Right lobe of liver (tissue), 6 donors: ENCODE data around the gene OS9. TPM values are rescaled to one million over a fixed set of nuclear protein-coding genes. Genes with fewer than 3 reads are reported as not detected.

Source experiments
- ATAC-seq, 4 donors: fragments of 200-7000 bp; cut with Tn5 transposase; one replicate each; pipeline ENCODE4 v1.9.1; 2020; ENCODE audit warnings: mild to moderate bottlenecking in 4 of 4, moderate library complexity in 4 of 4
- DNase-seq, 3 donors: peaks; one replicate each; pipeline ENCODE4 v3.0.0-alpha.2; 2020
- H3K27ac ChIP-seq, 3 donors: fragments of 200-600 bp; one replicate each; pipeline ENCODE4 v1.8.0; 2022
- H3K27me3 ChIP-seq, 2 donors: fragments of 200-600 bp; one replicate each; pipeline ENCODE4 v1.8.0; 2022
- H3K36me3 ChIP-seq, 4 donors: fragments of 200-600 bp; sonication (generic) in 1 of 4; one replicate each; pipeline versions ENCODE4 v1.5.1 to v1.8.0; 2017 to 2022; ENCODE audit warnings: control low read depth in 1 of 4
- H3K4me1 ChIP-seq, 4 donors: fragments of 200-600 bp; sonication (generic) in 1 of 4; one replicate each; pipeline versions ENCODE4 v1.5.1 to v1.8.0; 2017 to 2022; ENCODE audit warnings: control low read depth in 1 of 4
- H3K4me3 ChIP-seq, 3 donors: fragments of 200-600 bp; one replicate each; pipeline ENCODE4 v1.8.0; 2022
- H3K9me3 ChIP-seq, 4 donors: fragments of 200-600 bp; sonication (generic) in 1 of 4; one replicate each; pipeline versions ENCODE4 v1.5.1 to v1.8.0; 2017 to 2022; ENCODE audit warnings: control low read depth in 1 of 4
- POLR2A ChIP-seq: fragments of 450-650 bp; IDR thresholded peaks from one replicate; pipeline ENCODE4 v1.6.1; 2017; ENCODE audit warnings: antibody characterized with exemption, mild to moderate bottlenecking
- WGBS: methylation state at CpG from one replicate; pipeline ENCODE4 v1.1.6; 2018; ENCODE audit warnings: low coverage, low lambda C conversion rate; ENCODE audit not compliant: insufficient coverage; ENCODE audit errors: missing lambda C conversion rate; 5-methylcytosine and 5-hydroxymethylcytosine counted together
- intact Hi-C, 2 donors: fragments of 100-400 bp; cut with DNase I; formaldehyde crosslinking; loops; one replicate each; pipeline versions ENCODE4 v1.11.2 to v1.14.1; 2022
- total RNA-seq, 6 experiments: library from RNA; depleted of rRNA in 2 of 6; stranded (reverse); fragments of >200 nt in 2 of 6; fragmentation: NEBNext Ultra II Directional in 3 of 6; extraction: Animal tissue kit (Norgen Biotek cat#: 25700) in 3 of 6; gene quantifications; one replicate each; pipeline versions ENCODE4 v1.1.0 to v1.2.4, GENCODE V29; 2016 to 2023
- TF ChIP-seq, protein P1 (sequence below), 4 donors: fragments of 200-600 bp in 3 of 4; fragments of 450-650 bp in 1 of 4; IDR thresholded peaks; one replicate each; pipeline versions ENCODE4 v1.5.1 to v1.8.0; 2016 to 2022; ENCODE audit warnings: antibody characterized with exemption in 4 of 4, mild to moderate bottlenecking in 2 of 4
- donor health status: DM: no; HTN: yes; CAD: no.
- donor health status: DM: no; HTN: no; CAD: no.
- donor health status: DM: no; HTN: no; CAD: no.
- donor health status: DM: no; HTN: yes; CAD: no.
- donor health status: DM: no; HTN: yes; CAD: no.

OS9 gene
- total RNA-seq, 6 experiments from 2014 or later: 179 to 245 (median 210) TPM

- no peak overlapping the region for H3K4me3 ChIP-seq
- peaks cover 0 to 10% (median 0%) of the 10 kb centered on the region in 4 donors for H3K4me1 ChIP-seq
- no peak for TF ChIP-seq POLR2A
- TF ChIP-seq, protein P1, sequence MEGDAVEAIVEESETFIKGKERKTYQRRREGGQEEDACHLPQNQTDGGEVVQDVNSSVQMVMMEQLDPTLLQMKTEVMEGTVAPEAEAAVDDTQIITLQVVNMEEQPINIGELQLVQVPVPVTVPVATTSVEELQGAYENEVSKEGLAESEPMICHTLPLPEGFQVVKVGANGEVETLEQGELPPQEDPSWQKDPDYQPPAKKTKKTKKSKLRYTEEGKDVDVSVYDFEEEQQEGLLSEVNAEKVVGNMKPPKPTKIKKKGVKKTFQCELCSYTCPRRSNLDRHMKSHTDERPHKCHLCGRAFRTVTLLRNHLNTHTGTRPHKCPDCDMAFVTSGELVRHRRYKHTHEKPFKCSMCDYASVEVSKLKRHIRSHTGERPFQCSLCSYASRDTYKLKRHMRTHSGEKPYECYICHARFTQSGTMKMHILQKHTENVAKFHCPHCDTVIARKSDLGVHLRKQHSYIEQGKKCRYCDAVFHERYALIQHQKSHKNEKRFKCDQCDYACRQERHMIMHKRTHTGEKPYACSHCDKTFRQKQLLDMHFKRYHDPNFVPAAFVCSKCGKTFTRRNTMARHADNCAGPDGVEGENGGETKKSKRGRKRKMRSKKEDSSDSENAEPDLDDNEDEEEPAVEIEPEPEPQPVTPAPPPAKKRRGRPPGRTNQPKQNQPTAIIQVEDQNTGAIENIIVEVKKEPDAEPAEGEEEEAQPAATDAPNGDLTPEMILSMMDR (IDR thresholded peaks at IDR 0.05): peak; percentile 25 to 55 (median 48)
- WGBS: 40% methylated on average over 3 of the region's 3 CpGs
- DNase-seq (no peak), ATAC-seq (peak; percentile 20 to 43 (median 26))
- peaks cover 4 to 6% of the 10 kb centered on the region in 2 donors for H3K27me3 ChIP-seq
- H3K36me3 ChIP-seq: no peaks in the 10 kb centered on the region
- no peak overlapping the region for H3K27ac ChIP-seq
- intact Hi-C loops: no loop called here
- no peaks in the 10 kb centered on the region for H3K9me3 ChIP-seq
Measured at GRCh38 chr12:57759360-57759980, 65.5 kb downstream of the OS9 start.

- TF ChIP-seq, protein P1 (IDR thresholded peaks at IDR 0.05): no peak
- Histone ChIP-seq H3K9me3 (no peaks in the 10 kb centered on the region), H3K4me1 (peaks cover 0 to 18% (median 0%) of the 10 kb centered on the region in 4 donors), H3K36me3 (no peaks in the 10 kb centered on the region), H3K27ac (no peak overlapping the region), H3K27me3 (peaks cover 4 to 9% of the 10 kb centered on the region in 2 donors), H3K4me3 (no peak overlapping the region)
- intact Hi-C loops: no loop called here
- ATAC-seq: no peak
- DNase-seq: no peak
- 89% methylated on average over 3 of the region's 3 CpGs for WGBS
Measured at GRCh38 chr12:57760347-57760982, 66.5 kb downstream of the OS9 start.

- ATAC-seq: no peak
- WGBS: 75% methylated on average over 4 of the region's 4 CpGs
- no peaks in the 10 kb centered on the region for H3K36me3 ChIP-seq
- peaks cover 4 to 9% of the 10 kb centered on the region in 2 donors for H3K27me3 ChIP-seq
- no peak for TF ChIP-seq POLR2A
- TF ChIP-seq, protein P1 (IDR thresholded peaks at IDR 0.05): no peak
- intact Hi-C loops: no loop called here
- no peak overlapping the region for H3K4me3 ChIP-seq
- H3K4me1 ChIP-seq: peaks cover 0 to 19% (median 0%) of the 10 kb centered on the region in 4 donors
- no peak for DNase-seq
- H3K9me3 ChIP-seq: no peaks in the 10 kb centered on the region
- H3K27ac ChIP-seq: no peak overlapping the region
Measured at GRCh38 chr12:57761391-57761998, 67.6 kb downstream of the OS9 start.

GRCh38 chr12:57762463-57762862 is 68.5 kb downstream of the OS9 start:
- H3K27ac ChIP-seq: no peak overlapping the region
- WGBS: 83% methylated on average over 2 of the region's 2 CpGs
- no peaks in the 10 kb centered on the region for H3K36me3 ChIP-seq
- H3K9me3 ChIP-seq: no peaks in the 10 kb centered on the region
- intact Hi-C loops: no loop called here
- DNase-seq (no peak), ATAC-seq (no peak)
- TF ChIP-seq POLR2A: no peak
- TF ChIP-seq, protein P1 (IDR thresholded peaks at IDR 0.05): no peak
- no peak overlapping the region for H3K4me3 ChIP-seq
- peaks cover 4 to 9% of the 10 kb centered on the region in 2 donors for H3K27me3 ChIP-seq
- peaks cover 0 to 16% (median 0%) of the 10 kb centered on the region in 4 donors for H3K4me1 ChIP-seq
